MM.1S (cell line): ENCODE measurements around the gene SLAIN2.

Experiments
- CTCF ChIP-seq: fragments of 300-600 bp; sonication (generic); IDR thresholded peaks from 2 replicates; pipeline ENCODE4 v1.5.1; 2016; ENCODE audit warnings: antibody characterized with exemption, low read length, mixed read lengths
- EZH2 ChIP-seq: fragments of 300-600 bp; sonication (generic); optimal IDR thresholded peaks from 2 replicates; pipeline ENCODE3; 2017; ENCODE audit warnings: low read depth, mild to moderate bottlenecking, antibody characterized with exemption, low read length, mixed read lengths
- EZH2phosphoT487 ChIP-seq: fragments of 300-600 bp; sonication (generic); IDR thresholded peaks from 2 replicates; pipeline ENCODE4 v1.6.1; 2018; ENCODE audit warnings: antibody characterized with exemption, low read length

GRCh38 chr4:48470570-48470969 lies 129.2 kb downstream of the SLAIN2 start:
- TF ChIP-seq CTCF (no peak), EZH2 (no peak), EZH2phosphoT487 (no peak)
